Osteocyte (in vitro differentiated cells): ENCODE results near the gene TNFSF11. TPM values are rescaled to one million over a fixed set of nuclear protein-coding genes. Genes with fewer than 3 reads are reported as not detected.

Experiments
- DNase-seq: peaks from one replicate; pipeline ENCODE4 v3.0.0; 2021; ENCODE audit warnings: mixed read lengths; ENCODE audit not compliant: unreplicated experiment; ENCODE audit errors: extremely low spot score
- H3K27ac Mint-ChIP-seq: one replicate; pipeline ENCODE4 v1.8.0; 2021; ENCODE audit warnings: mild to moderate bottlenecking, mixed read lengths; ENCODE audit not compliant: unreplicated experiment
- H3K27me3 Mint-ChIP-seq: one replicate; pipeline ENCODE4 v1.8.0; 2021; ENCODE audit warnings: mixed read lengths; ENCODE audit not compliant: unreplicated experiment
- H3K36me3 Mint-ChIP-seq: one replicate; pipeline ENCODE4 v1.8.0; 2021; ENCODE audit warnings: mixed read lengths; ENCODE audit not compliant: unreplicated experiment
- H3K4me1 Mint-ChIP-seq: one replicate; pipeline ENCODE4 v1.8.0; 2021; ENCODE audit warnings: mixed read lengths; ENCODE audit not compliant: unreplicated experiment
- H3K4me3 Mint-ChIP-seq: one replicate; pipeline ENCODE4 v1.8.0; 2021; ENCODE audit warnings: mild to moderate bottlenecking, moderate library complexity, mixed read lengths; ENCODE audit not compliant: unreplicated experiment
- H3K9me3 Mint-ChIP-seq: one replicate; pipeline ENCODE4 v1.8.0; 2021; ENCODE audit warnings: mixed read lengths; ENCODE audit not compliant: unreplicated experiment
- total RNA-seq: library from RNA; stranded (reverse); gene quantifications from 2 replicates; pipeline ENCODE4 v1.2.1, GENCODE V29; 2021
- TF ChIP-seq, protein P1 (sequence below): fragments of 200-600 bp; sonication (generic); IDR thresholded peaks from 2 replicates; pipeline ENCODE4 v1.5.0; 2021; ENCODE audit warnings: antibody characterized with exemption, mild to moderate bottlenecking, moderate library complexity

Gene TNFSF11
- total RNA-seq, 1 donor from 2014 or later: not detected

DNA sequence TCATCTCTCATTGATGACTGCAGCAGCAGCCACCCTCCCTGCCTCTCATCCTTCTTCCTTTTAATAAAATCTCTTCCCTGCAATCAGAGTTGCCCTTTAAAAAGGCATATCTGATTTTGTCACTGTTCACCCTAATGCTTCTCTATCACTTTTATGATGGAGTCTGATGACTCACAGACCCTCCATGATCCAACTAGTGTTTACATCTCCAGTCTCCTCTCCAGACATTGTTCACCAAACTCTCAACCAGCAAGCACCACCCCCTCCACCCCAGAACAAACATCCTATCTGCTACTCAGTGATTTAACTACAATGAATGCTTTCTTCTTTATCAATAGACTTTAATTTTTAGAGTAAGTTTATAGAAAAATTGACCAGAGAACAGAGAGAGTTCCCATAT is 59.5 kb downstream of the TNFSF11 start:
- H3K36me3 Mint-ChIP-seq: no peaks in the 10 kb centered on the region
- DNase-seq: no peak
- H3K27me3 Mint-ChIP-seq: peaks cover 53% of the 10 kb centered on the region
- no peak overlapping the region for H3K27ac Mint-ChIP-seq
- H3K9me3 Mint-ChIP-seq: no peaks in the 10 kb centered on the region
- no peaks in the 10 kb centered on the region for H3K4me1 Mint-ChIP-seq
- no peak overlapping the region for H3K4me3 Mint-ChIP-seq
- TF ChIP-seq, protein P1, sequence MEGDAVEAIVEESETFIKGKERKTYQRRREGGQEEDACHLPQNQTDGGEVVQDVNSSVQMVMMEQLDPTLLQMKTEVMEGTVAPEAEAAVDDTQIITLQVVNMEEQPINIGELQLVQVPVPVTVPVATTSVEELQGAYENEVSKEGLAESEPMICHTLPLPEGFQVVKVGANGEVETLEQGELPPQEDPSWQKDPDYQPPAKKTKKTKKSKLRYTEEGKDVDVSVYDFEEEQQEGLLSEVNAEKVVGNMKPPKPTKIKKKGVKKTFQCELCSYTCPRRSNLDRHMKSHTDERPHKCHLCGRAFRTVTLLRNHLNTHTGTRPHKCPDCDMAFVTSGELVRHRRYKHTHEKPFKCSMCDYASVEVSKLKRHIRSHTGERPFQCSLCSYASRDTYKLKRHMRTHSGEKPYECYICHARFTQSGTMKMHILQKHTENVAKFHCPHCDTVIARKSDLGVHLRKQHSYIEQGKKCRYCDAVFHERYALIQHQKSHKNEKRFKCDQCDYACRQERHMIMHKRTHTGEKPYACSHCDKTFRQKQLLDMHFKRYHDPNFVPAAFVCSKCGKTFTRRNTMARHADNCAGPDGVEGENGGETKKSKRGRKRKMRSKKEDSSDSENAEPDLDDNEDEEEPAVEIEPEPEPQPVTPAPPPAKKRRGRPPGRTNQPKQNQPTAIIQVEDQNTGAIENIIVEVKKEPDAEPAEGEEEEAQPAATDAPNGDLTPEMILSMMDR: no peak

DNA sequence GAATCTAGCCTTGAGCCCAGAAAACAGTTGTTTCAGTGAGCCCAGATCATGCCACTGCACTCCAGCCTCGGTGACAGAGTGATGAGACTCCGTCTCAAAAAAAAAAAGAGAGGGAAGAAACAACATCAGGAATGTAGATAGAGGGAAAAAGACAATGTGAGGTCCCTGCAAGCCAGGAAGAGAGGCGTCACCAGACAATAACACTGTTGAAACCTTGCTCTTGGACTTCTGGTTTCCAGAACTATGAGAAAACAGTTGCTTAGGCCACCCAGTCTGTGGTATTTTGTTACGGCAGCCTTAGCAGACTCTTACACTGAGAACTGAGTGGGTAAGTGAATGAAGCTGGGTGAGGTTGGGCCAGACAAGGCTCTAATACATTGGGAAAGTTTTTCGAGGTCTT is 64.1 kb downstream of the TNFSF11 start:
- TF ChIP-seq, protein P1: no peak
- DNase-seq: no peak
- Mint-ChIP-seq H3K36me3 (no peaks in the 10 kb centered on the region), H3K4me1 (no peaks in the 10 kb centered on the region), H3K27me3 (peaks cover 43% of the 10 kb centered on the region), H3K27ac (no peak overlapping the region), H3K4me3 (no peak overlapping the region), H3K9me3 (peaks cover 11% of the 10 kb centered on the region)

DNA sequence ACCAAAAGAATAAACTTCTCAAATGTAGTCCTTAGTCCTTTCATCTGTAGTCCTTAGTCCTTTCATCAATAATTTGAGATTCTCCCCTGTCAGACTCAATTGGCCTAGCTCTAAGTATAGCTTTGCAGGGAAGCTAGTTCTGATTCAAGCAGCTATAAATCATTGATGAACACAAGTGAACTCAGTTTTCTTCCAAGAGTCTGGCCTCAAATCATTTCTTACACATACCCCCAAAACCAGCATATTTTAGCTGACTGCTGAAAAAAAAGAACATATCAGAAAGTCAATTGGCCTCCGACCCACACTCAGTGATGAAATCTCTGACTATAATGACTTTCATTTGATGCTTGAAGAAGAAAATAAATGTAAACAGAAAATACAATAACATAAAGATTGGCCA is 64.9 kb downstream of the TNFSF11 start:
- DNase-seq: no peak
- Mint-ChIP-seq H3K4me3 (no peak overlapping the region), H3K36me3 (no peaks in the 10 kb centered on the region), H3K27me3 (peaks cover 37% of the 10 kb centered on the region), H3K27ac (no peak overlapping the region), H3K9me3 (peaks cover 11% of the 10 kb centered on the region), H3K4me1 (no peaks in the 10 kb centered on the region)
- TF ChIP-seq, protein P1: no peak

DNA sequence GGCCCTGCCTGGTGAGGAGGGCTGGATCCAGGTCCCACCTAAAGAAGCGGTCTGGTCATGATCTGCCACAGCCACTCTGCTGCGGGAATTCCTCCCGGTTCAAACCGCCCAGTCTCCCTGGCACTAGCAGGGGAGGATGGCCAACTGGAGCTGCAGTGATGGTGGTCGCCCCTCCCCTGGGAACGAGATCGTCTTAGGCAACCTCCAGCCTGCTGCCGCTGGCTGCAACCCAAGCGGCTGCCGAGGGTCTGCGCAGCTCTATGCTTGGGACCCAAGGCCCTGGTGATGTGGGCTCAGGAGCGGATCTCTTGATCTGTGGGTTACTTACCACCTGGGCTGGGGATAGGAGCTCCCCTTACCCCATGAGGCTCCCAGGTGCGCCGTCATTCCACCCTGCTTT is 69.1 kb downstream of the TNFSF11 start:
- H3K4me1 Mint-ChIP-seq: no peaks in the 10 kb centered on the region
- peaks cover 23% of the 10 kb centered on the region for H3K27me3 Mint-ChIP-seq
- H3K36me3 Mint-ChIP-seq: no peaks in the 10 kb centered on the region
- DNase-seq: no peak
- H3K27ac Mint-ChIP-seq: no peak overlapping the region
- H3K4me3 Mint-ChIP-seq: no peak overlapping the region
- peaks cover 11% of the 10 kb centered on the region for H3K9me3 Mint-ChIP-seq
- TF ChIP-seq, protein P1: no peak

DNA sequence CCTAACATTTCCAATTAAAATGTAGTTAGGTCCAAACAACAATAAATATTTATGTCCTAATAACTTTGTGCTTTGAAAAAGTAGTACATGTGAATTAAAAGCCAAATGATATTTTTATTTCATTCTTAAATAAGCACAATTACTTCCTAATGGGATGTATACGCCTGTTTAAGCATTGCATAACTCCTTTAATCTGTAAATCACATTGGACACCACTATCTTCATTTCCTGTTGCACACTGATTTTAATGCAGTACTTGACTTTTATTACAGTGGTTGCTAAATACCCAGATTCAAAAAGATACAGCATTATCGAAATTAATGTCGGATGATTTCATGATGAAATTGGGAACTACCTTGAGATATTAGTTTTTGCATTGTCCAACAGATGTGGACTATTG is 70.9 kb downstream of the TNFSF11 start:
- TF ChIP-seq, protein P1: no peak
- Mint-ChIP-seq H3K9me3 (peaks cover 11% of the 10 kb centered on the region), H3K27me3 (peaks cover 26% of the 10 kb centered on the region), H3K27ac (no peak overlapping the region), H3K36me3 (no peaks in the 10 kb centered on the region), H3K4me3 (no peak overlapping the region), H3K4me1 (no peaks in the 10 kb centered on the region)
- DNase-seq: no peak
